IPS DF 6.9 (cell line): ENCODE data around the gene GNB5.
"Not testable (repeated sequence)": the region's sequence is repeated elsewhere in the genome, so short reads cannot be mapped to it uniquely, and the experiment has no call there.

ENCODE experiments used
- DNase-seq: peaks from one replicate; pipeline ENCODE4 v3.0.0-alpha.2; 2013; ENCODE audit warnings: low read depth, low spot score
- H3K27ac ChIP-seq: one replicate; pipeline ENCODE4 v1.5.1; 2013; ENCODE audit warnings: low read length, control low read depth
- H3K27me3 ChIP-seq: 2 replicates; pipeline ENCODE4 v1.6.1; 2013; ENCODE audit warnings: mild to moderate bottlenecking, low read length; ENCODE audit not compliant: control insufficient read depth, insufficient read depth
- H3K36me3 ChIP-seq: 2 replicates; pipeline ENCODE4 v1.6.1; 2013; ENCODE audit warnings: low read length; ENCODE audit not compliant: control insufficient read depth, insufficient read depth
- H3K4me1 ChIP-seq: 2 replicates; pipeline ENCODE4 v1.6.1; 2013; ENCODE audit warnings: low read length; ENCODE audit not compliant: control insufficient read depth, insufficient read depth
- H3K4me3 ChIP-seq: 2 replicates; pipeline ENCODE4 v1.5.1; 2013; ENCODE audit warnings: mild to moderate bottlenecking, low read length
- H3K9me3 ChIP-seq: 2 replicates; pipeline ENCODE4 v1.6.1; 2013; ENCODE audit warnings: low read length, inconsistent platforms; ENCODE audit not compliant: control insufficient read depth, insufficient read depth
- WGBS: extraction: QIAGEN DNeasy Blood & Tissue Kit; methylation state at CpG from one replicate; pipeline ENCODE4 v1.1.7; 2013; ENCODE audit warnings: mixed read lengths, missing lambda C conversion rate; ENCODE audit not compliant: insufficient read length, insufficient coverage; 5-methylcytosine and 5-hydroxymethylcytosine counted together

Gene GNB5

GRCh38 chr15:52094811-52095584, 96.2 kb downstream of the GNB5 start:
- H3K27me3 ChIP-seq, result no peaks in the 10 kb centered on the region
- H3K36me3 ChIP-seq, result no peaks in the 10 kb centered on the region
- no peaks in the 10 kb centered on the region for H3K9me3 ChIP-seq
- H3K4me1 ChIP-seq, result no peaks in the 10 kb centered on the region
- H3K27ac ChIP-seq, result no peak overlapping the region
- no peak for DNase-seq
- no peak overlapping the region for H3K4me3 ChIP-seq
- no CpG with 5 or more reads among the region's 12 CpGs for WGBS

GRCh38 chr15:52093539-52094510, 97.4 kb downstream of the GNB5 start:
- Histone ChIP-seq H3K9me3 (no peaks in the 10 kb centered on the region), H3K4me3 (no peak overlapping the region), H3K27ac (no peak overlapping the region), H3K4me1 (no peaks in the 10 kb centered on the region), H3K36me3 (no peaks in the 10 kb centered on the region), H3K27me3 (no peaks in the 10 kb centered on the region)
- WGBS, result no CpG with 5 or more reads among the region's 12 CpGs
- DNase-seq, result no peak

GRCh38 chr15:52093167-52093538, 98.0 kb downstream of the GNB5 start:
- H3K27ac ChIP-seq, result no peak overlapping the region
- no CpG with 5 or more reads among the region's 4 CpGs for WGBS
- H3K4me3 ChIP-seq, result no peak overlapping the region
- no peaks in the 10 kb centered on the region for H3K36me3 ChIP-seq
- H3K27me3 ChIP-seq, result no peaks in the 10 kb centered on the region
- no peaks in the 10 kb centered on the region for H3K4me1 ChIP-seq
- no peaks in the 10 kb centered on the region for H3K9me3 ChIP-seq
- no peak for DNase-seq

GRCh38 chr15:52090193-52090592, 101.0 kb downstream of the GNB5 start:
- Histone ChIP-seq H3K4me3 (no peak overlapping the region), H3K27ac (no peak overlapping the region)

GRCh38 chr15:52086011-52086786, 105.0 kb downstream of the GNB5 start:
- Histone ChIP-seq H3K9me3 (no peaks in the 10 kb centered on the region), H3K27me3 (no peaks in the 10 kb centered on the region), H3K27ac (no peak overlapping the region), H3K4me3 (no peak overlapping the region), H3K4me1 (peaks cover 1% of the 10 kb centered on the region; the same call in 1 of the 2 replicates), H3K36me3 (no peaks in the 10 kb centered on the region)
- DNase-seq, result no peak
- 100% methylated on average over 1 of the region's 5 CpGs for WGBS

More at GRCh38 chr15:52090193-52090592, 101.0 kb downstream of the GNB5 start:
- Histone ChIP-seq H3K4me1 (no peaks in the 10 kb centered on the region), H3K9me3 (no peaks in the 10 kb centered on the region), H3K27me3 (no peaks in the 10 kb centered on the region), H3K36me3 (no peaks in the 10 kb centered on the region)
- DNase-seq, result no peak

GRCh38 chr15:52085299-52085698, 105.9 kb downstream of the GNB5 start:
- DNase-seq, result no peak
- Histone ChIP-seq H3K9me3 (no peaks in the 10 kb centered on the region), H3K27ac (no peak overlapping the region), H3K4me3 (no peak overlapping the region), H3K4me1 (peaks cover 1% of the 10 kb centered on the region; the same call in 1 of the 2 replicates), H3K27me3 (no peaks in the 10 kb centered on the region), H3K36me3 (no peaks in the 10 kb centered on the region)

GRCh38 chr15:52083603-52084002, 107.6 kb downstream of the GNB5 start:
- Histone ChIP-seq H3K4me1 (peaks cover 1% of the 10 kb centered on the region; the same call in 1 of the 2 replicates), H3K4me3 (no peak overlapping the region), H3K27ac (no peak overlapping the region), H3K9me3 (no peaks in the 10 kb centered on the region), H3K36me3 (no peaks in the 10 kb centered on the region), H3K27me3 (no peaks in the 10 kb centered on the region)
- WGBS, result no CpG with 5 or more reads among the region's 4 CpGs
- no peak for DNase-seq

GRCh38 chr15:52083037-52083359, 108.2 kb downstream of the GNB5 start:
- not testable (repeated sequence) for H3K27ac ChIP-seq, H3K27me3 ChIP-seq, H3K4me3 ChIP-seq, H3K9me3 ChIP-seq, H3K4me1 ChIP-seq, H3K36me3 ChIP-seq, DNase-seq
- WGBS, result no CpG with 5 or more reads among the region's 1 CpG

- H3K27ac ChIP-seq, result no peak overlapping the region
- no CpG with 5 or more reads among the region's 5 CpGs for WGBS
- DNase-seq, result no peak
Observed at GRCh38 chr15:52082197-52083036, 108.8 kb downstream of the GNB5 start.

More at GRCh38 chr15:52082197-52083036, 108.8 kb downstream of the GNB5 start:
- Histone ChIP-seq H3K9me3 (no peaks in the 10 kb centered on the region), H3K4me3 (no peak overlapping the region), H3K27me3 (no peaks in the 10 kb centered on the region), H3K4me1 (peaks cover 1% of the 10 kb centered on the region; the same call in 1 of the 2 replicates), H3K36me3 (no peaks in the 10 kb centered on the region)
